DMS53 treated with DMSO at 0.1 percent for 48 hours (cell line): ENCODE results near the gene NOSTRIN.
A peak's percentile ranks its signal among the peaks of the same experiment; 100 is the strongest.
"Not testable (repeated sequence)": the region's sequence is repeated elsewhere in the genome, so short reads cannot be mapped to it uniquely, and the experiment has no call there.

ENCODE experiments used
- DNase-seq: peaks from one replicate; lab custom pipeline; 2025; ENCODE audit not compliant: unreplicated experiment; lab: John Stamatoyannopoulos, UW

NOSTRIN gene

DNA sequence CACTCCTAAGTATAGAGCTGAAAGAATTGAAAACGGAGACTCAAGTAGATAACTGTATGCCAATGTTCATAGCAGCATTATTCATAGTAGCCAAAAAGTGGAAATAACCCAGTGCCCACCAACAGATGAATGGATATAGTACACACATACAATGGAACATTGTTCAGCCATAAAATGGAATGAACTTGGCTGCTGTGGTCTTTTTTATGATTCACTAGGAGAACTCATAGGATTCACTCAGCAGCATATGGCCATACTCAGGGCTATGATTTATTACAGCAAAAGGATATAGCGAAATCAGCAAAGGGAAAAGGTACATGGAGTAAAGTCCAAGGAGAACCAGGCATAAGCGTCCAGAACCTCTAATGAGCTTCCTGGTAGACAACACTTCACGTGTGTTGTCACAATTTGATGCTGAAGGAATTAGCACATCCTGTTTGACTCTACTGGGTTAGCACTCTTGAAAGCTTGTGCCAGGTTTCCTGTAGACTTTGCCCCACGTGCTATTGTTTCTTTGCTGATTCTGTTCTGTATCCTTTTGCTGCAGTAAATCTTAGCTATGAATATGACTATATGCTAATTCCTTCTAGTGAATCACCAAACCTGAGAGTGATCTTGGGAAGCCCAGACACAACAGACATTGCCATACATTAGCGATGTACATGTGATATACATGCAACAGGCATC lies 72.1 kb downstream of the NOSTRIN start:
- no peak for DNase-seq

GRCh38 chr2:168882163-168882562 lies 79.7 kb downstream of the NOSTRIN start:
- not testable (repeated sequence) for DNase-seq

- DNase-seq, result no peak
Measured at GRCh38 chr2:168884975-168885374, 82.5 kb downstream of the NOSTRIN start.

DNA sequence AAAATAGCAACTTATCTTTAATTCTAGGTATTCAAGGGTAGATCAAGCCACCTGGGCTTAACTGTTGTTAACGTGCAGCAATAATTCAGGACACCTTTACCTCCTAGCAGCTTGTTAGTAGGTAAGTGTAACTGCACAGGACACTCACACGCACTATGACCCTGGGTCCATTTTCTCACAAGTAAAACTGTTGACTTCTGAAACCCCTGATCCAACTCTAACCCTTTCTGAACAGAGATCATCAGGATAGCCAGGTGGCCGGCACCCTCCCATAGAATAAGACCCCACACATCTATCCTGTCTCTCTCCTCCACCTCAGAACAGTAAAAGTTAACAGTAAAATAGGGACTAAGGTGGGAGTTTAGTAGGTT lies 87.2 kb downstream of the NOSTRIN start:
- DNase-seq, result no peak

- peak; percentile 96 for DNase-seq
Measured at GRCh38 chr2:168890006-168890782, 87.8 kb downstream of the NOSTRIN start, which contains the start of gene SPC25. TSS of gene SPC25 (minus strand) at chr2:168890430. CDS start at chr2:168889519, 911 bp downstream.

GRCh38 chr2:168892327-168892726 lies 89.9 kb downstream of the NOSTRIN start:
- no peak for DNase-seq

DNA sequence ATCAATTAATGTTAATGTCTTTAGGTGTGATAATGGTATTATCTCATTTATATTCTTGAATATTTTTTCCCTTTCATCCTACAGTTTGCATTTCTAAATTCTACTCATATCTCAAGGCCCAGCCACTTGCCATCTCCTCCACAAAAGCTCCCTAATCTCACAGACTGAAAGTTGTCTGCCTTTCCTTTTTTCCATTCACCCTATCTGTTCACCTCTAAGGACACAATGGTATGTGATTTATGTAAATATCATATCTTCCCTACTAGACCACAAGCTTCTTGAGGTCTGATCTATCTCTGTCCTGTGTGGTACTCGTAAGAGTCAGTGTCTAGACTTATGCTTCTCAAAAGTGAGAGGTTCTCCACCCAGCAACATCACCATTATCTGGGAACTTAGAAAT lies 91.7 kb downstream of the NOSTRIN start:
- no peak for DNase-seq

GRCh38 chr2:168894720-168895119 lies 92.3 kb downstream of the NOSTRIN start:
- no peak for DNase-seq

DNA sequence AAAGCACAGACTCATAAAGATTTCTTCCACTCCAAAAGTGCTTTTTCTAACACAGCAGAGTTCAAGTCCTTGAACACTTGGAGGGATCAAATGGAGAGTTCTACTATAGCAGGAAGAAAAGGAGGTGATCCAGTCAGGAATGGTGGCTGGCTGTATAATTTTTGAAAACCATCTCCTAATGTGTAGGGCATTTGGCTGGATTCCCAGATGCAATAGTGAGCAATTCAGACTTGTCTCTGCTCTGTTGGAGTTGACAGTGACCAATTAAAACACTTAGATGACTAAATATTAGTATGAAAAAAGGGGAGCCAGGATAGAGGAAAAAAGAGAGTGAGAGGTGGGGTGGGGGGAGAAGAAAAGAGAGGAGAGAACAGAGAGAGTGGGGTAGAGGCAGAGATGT lies 93.3 kb downstream of the NOSTRIN start:
- DNase-seq, result no peak

DNA sequence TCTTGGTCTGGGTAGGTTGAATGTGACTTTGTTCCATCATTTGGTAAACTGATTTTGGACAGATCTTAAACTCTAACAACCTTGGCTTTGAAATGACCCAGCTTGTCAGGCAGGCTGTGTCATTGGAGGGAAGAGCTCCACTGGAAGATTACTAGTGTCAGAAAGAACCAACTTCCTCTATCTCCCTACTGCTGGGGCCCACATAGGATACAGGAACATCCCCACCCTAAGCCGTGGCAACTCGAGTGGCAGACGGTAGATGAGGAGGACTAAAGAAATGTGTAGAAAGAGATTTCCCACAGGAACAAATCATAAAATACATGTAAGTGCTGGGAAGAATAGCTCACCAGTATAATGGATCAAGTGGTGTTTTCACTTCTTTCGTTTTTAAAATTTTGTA lies 94.3 kb downstream of the NOSTRIN start:
- DNase-seq, result no peak

GRCh38 chr2:168897449-168897848 lies 95.0 kb downstream of the NOSTRIN start:
- DNase-seq, result no peak

GRCh38 chr2:168901003-168901402 lies 98.6 kb downstream of the NOSTRIN start, which contains the start of gene G6PC2:
TSS of gene G6PC2 (plus strand) at chr2:168901291. CDS start at chr2:168901332, 41 bp downstream.
- DNase-seq, result no peak

DNA sequence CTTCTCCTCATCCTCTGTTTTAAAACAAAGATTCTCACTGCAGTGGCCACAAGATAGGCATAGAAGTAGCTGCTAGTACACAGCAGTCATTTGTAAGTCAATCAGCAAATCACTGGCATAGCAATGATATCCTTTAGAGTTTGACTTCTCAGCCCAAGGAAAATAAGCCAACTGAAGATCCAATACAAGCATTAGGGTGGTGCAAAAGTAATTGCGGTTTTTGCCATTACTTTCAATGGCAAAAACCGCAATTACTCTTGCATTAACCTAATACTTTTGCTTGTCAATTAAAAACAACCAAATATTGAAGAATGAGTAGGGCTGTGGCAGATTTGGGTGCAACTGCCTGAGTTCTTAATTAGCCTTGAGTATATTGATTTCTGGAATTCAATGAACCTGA lies 101.5 kb downstream of the NOSTRIN start:
- DNase-seq, result no peak

DNA sequence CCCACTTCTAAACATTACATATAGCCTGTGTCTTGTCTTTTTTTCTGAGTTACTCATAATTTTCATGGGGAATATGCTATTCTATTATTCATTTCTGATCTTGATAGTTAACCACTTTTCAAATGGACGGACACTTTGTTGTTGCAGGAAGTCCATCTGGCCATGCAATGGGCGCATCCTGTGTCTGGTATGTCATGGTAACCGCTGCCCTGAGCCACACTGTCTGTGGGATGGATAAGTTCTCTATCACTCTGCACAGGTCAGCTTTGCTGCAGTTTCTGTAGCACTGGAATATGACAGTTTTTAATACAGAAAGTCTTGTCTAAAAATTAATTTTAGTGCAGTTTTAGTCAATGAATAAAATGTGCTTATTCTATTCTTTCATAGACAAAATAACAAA lies 101.9 kb downstream of the NOSTRIN start:
- no peak for DNase-seq

- no peak for DNase-seq
Measured at GRCh38 chr2:168907940-168908662, 105.7 kb downstream of the NOSTRIN start.

GRCh38 chr2:168910330-168910729 lies 107.9 kb downstream of the NOSTRIN start:
- DNase-seq, result no peak

DNA sequence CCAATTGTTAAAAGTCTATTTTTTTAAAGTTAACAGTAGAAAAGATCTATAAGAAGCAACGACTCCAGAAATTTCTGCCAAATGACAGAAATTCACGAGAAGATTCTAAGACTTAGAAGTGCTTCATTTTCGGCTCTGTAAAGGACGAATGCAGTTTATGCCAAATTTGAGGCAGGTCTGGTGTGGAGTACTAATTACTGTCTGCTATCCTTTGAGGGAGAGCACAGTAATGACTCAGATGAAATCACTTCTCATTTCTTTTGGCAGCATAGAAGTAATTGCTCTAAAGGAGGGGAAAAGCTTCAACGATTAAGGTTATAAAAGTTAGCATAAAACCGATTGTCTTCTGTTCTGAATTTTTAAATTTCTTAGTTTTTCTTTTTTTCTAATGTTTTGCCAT lies 110.0 kb downstream of the NOSTRIN start:
- no peak for DNase-seq

DNA sequence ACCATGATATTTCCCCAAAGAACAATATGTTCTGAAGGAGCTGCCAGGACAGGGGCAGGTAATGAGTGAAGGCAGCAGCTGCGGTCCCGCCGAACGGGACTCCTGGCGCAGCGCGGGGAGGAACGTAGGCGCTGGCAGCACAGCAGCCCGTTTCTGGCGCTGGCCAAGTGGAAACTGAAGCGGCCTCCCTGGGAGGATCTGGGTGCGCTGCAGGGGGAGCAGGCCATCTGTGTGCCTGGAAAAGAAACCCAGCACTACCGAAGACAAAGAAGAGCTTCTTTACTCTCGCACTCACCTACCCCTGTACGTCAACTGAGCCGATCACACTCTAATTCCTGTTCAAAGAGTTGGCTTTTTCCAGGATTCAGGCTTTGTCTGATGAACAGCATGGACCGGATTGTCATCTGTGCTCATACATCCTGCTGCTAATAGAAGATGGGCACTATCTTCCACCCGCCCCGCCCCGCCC lies 110.5 kb downstream of the NOSTRIN start:
- DNase-seq, result peak; percentile 26

- no peak for DNase-seq
Measured at GRCh38 chr2:168913495-168913894, 111.1 kb downstream of the NOSTRIN start.
